MM.1S (cell line): ENCODE measurements around the gene RAPGEF3.

Experiments used
- DNase-seq: peaks from one replicate; pipeline ENCODE4 v3.0.0-alpha.2; 2015
- H2AFZ ChIP-seq: fragments of 300-600 bp; sonication (generic); 2 replicates; pipeline ENCODE4 v1.6.0; 2016; ENCODE audit warnings: antibody characterized with exemption, low read length
- H3F3A ChIP-seq: fragments of 300-600 bp; sonication (generic); 2 replicates; pipeline ENCODE4 v1.6.1; 2016; ENCODE audit warnings: mild to moderate bottlenecking, antibody characterized with exemption, low read length, moderate library complexity, mixed read lengths; ENCODE audit not compliant: insufficient read depth
- H3K27ac ChIP-seq: fragments of 300-600 bp; sonication (generic); 2 replicates; pipeline ENCODE4 v1.5.1; 2016; ENCODE audit warnings: mild to moderate bottlenecking, low read length
- H3K27me3 ChIP-seq: fragments of 300-600 bp; sonication (generic); replicated peaks from 2 replicates; pipeline ENCODE4 v1.6.0; 2016; ENCODE audit warnings: low read length; ENCODE audit not compliant: insufficient read depth
- H3K36me3 ChIP-seq: fragments of 300-600 bp; sonication (generic); replicated peaks from 2 replicates; pipeline ENCODE4 v1.6.1; 2016; ENCODE audit warnings: mild to moderate bottlenecking, low read length, mixed read lengths; ENCODE audit not compliant: insufficient read depth
- H3K4me1 ChIP-seq: fragments of 300-600 bp; sonication (generic); 2 replicates; pipeline ENCODE4 v1.6.1; 2016; ENCODE audit warnings: low read length, mixed read lengths
- H3K4me2 ChIP-seq: fragments of 300-600 bp; sonication (generic); 2 replicates; pipeline ENCODE4 v1.6.0; 2016; ENCODE audit warnings: low read depth, low read length
- H3K4me3 ChIP-seq: fragments of 300-600 bp; sonication (generic); 2 replicates; pipeline ENCODE4 v1.5.1; 2016; ENCODE audit warnings: low read length, mixed read lengths
- H3K79me2 ChIP-seq: fragments of 300-600 bp; sonication (generic); 2 replicates; pipeline ENCODE4 v1.6.1; 2016; ENCODE audit warnings: mixed run types, low read length, mixed read lengths
- H3K9ac ChIP-seq: fragments of 300-600 bp; sonication (generic); 2 replicates; pipeline ENCODE4 v1.6.1; 2016; ENCODE audit warnings: low read length, mixed read lengths
- H3K9me2 ChIP-seq: fragments of 300-600 bp; sonication (generic); replicated peaks from 2 replicates; pipeline ENCODE4 v1.6.1; 2016; ENCODE audit warnings: mild to moderate bottlenecking, low read length, mixed read lengths; ENCODE audit not compliant: insufficient read depth
- H3K9me3 ChIP-seq: fragments of 300-600 bp; sonication (generic); replicated peaks from 2 replicates; pipeline ENCODE4 v1.6.1; 2016; ENCODE audit warnings: mild to moderate bottlenecking, low read length, mixed read lengths; ENCODE audit not compliant: insufficient read depth
- H4K20me1 ChIP-seq: fragments of 300-600 bp; sonication (generic); 2 replicates; pipeline ENCODE4 v1.6.1; 2016; ENCODE audit warnings: mild to moderate bottlenecking, low read length, moderate library complexity, mixed read lengths; ENCODE audit not compliant: insufficient read depth
- EZH2 ChIP-seq: fragments of 300-600 bp; sonication (generic); optimal IDR thresholded peaks from 2 replicates; pipeline ENCODE3; 2017; ENCODE audit warnings: low read depth, mild to moderate bottlenecking, antibody characterized with exemption, low read length, mixed read lengths
- EZH2phosphoT487 ChIP-seq: fragments of 300-600 bp; sonication (generic); IDR thresholded peaks from 2 replicates; pipeline ENCODE4 v1.6.1; 2018; ENCODE audit warnings: antibody characterized with exemption, low read length
- TF ChIP-seq, protein P1 (sequence below): fragments of 300-600 bp; sonication (generic); IDR thresholded peaks from 2 replicates; pipeline ENCODE4 v1.5.1; 2016; ENCODE audit warnings: antibody characterized with exemption, low read length, mixed read lengths

RAPGEF3 gene

DNA sequence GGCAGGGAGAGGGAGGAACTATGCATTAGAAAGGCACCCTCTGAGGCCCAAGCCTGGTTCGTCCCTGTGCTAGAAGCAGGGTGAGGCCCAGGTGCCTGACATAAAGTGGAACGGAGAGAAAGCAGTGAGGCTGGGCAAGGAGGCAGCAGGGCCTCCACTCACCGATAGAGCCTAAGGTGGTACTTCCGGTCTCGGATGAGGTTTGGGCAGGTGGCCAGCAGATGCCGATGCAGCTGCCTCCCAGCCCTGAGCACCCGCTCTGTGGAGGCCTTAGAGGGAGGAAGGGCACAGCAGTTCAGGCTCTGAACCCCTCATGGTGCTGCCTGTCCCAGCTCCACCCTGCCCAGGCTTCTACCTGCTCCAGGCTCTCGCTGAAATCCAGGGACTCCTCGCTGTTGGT, 7.1 kb downstream of the RAPGEF3 start:
- H3K4me1 ChIP-seq = peaks cover 44% of the 10 kb centered on the region
- no peak overlapping the region for H3K4me3 ChIP-seq
- TF ChIP-seq EZH2 = no peak
- TF ChIP-seq, protein P1, sequence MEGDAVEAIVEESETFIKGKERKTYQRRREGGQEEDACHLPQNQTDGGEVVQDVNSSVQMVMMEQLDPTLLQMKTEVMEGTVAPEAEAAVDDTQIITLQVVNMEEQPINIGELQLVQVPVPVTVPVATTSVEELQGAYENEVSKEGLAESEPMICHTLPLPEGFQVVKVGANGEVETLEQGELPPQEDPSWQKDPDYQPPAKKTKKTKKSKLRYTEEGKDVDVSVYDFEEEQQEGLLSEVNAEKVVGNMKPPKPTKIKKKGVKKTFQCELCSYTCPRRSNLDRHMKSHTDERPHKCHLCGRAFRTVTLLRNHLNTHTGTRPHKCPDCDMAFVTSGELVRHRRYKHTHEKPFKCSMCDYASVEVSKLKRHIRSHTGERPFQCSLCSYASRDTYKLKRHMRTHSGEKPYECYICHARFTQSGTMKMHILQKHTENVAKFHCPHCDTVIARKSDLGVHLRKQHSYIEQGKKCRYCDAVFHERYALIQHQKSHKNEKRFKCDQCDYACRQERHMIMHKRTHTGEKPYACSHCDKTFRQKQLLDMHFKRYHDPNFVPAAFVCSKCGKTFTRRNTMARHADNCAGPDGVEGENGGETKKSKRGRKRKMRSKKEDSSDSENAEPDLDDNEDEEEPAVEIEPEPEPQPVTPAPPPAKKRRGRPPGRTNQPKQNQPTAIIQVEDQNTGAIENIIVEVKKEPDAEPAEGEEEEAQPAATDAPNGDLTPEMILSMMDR = no peak
- no peak for TF ChIP-seq EZH2phosphoT487
- no peak overlapping the region for H3K4me2 ChIP-seq
- no peaks in the 10 kb centered on the region for H3K9me2 ChIP-seq
- no peaks in the 10 kb centered on the region for H3K79me2 ChIP-seq
- DNase-seq = no peak
- H3K27ac ChIP-seq = no peak overlapping the region
- peaks cover 16% of the 10 kb centered on the region for H3F3A ChIP-seq
- no peak overlapping the region for H3K9ac ChIP-seq
- H2AFZ ChIP-seq = no peak overlapping the region
- no peaks in the 10 kb centered on the region for H3K9me3 ChIP-seq
- H3K36me3 ChIP-seq = no peaks in the 10 kb centered on the region
- H4K20me1 ChIP-seq = no peaks in the 10 kb centered on the region
- H3K27me3 ChIP-seq = no peaks in the 10 kb centered on the region

DNA sequence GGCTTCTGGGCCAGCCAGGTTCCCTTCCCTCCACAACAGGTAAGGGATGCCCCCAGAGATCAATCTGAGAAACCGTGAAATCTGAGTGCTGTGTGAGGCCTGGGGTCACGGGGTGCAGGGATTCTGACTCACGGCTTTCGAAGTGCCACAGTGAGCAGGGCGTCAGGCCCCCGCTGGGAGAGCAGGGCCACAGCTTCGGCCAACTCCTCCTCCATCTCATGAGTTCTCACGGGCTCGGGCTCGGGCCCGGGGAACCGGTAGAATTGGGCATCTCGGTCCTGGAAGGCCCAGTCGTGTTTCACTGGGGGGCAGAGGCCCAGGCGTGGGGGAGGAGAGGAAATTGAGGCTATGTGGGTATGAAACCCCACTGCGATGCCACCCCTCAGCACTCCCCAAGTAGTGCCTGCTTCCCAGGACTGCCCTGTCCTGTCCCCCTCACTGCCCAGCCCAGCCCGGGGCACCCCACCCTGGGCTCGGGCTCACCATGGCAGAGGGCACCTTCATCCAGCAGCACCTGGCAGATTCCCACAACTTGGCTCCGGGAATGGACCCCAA, 7.7 kb downstream of the RAPGEF3 start:
- peaks cover 14% of the 10 kb centered on the region for H3F3A ChIP-seq
- no peak overlapping the region for H3K4me2 ChIP-seq
- H3K36me3 ChIP-seq = no peaks in the 10 kb centered on the region
- no peaks in the 10 kb centered on the region for H3K9me3 ChIP-seq
- H3K27ac ChIP-seq = no peak overlapping the region
- no peak overlapping the region for H3K4me3 ChIP-seq
- no peaks in the 10 kb centered on the region for H3K27me3 ChIP-seq
- H3K79me2 ChIP-seq = no peaks in the 10 kb centered on the region
- TF ChIP-seq, protein P1 = no peak
- TF ChIP-seq EZH2phosphoT487 = no peak
- TF ChIP-seq EZH2 = no peak
- no peaks in the 10 kb centered on the region for H3K9me2 ChIP-seq
- H3K4me1 ChIP-seq = peaks cover 42% of the 10 kb centered on the region
- no peak for DNase-seq
- H4K20me1 ChIP-seq = no peaks in the 10 kb centered on the region
- no peak overlapping the region for H2AFZ ChIP-seq
- no peak overlapping the region for H3K9ac ChIP-seq

DNA sequence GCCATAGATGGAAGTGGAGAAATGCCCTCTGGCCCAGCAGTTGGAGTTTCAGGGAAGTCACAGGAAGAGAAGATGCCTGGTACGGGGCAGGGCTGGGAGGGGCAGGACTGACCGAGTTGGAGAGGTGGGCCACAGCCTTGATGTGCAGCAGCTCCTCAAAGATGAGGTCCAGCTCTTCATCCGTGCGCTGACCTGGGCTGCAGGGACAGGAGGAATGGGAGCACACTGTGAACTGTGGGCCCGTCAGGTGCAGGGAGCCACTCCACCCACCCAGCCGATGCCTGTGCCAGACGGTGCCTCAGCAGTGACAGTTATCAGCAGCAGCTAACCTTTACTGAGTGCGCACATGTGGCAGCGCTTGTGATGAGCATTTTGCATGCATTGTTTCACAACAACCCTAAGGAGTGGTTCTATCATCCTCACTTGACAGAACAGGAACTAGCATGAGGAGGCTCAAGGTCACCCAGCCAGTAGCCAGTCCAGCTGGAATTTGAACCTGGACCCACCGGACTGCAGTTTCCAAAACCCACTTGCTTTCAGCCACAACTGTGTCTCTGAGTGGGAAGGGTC, 8.4 kb downstream of the RAPGEF3 start:
- Histone ChIP-seq H3F3A (peaks cover 7% of the 10 kb centered on the region), H4K20me1 (no peaks in the 10 kb centered on the region)

More for the DNA sequence above, 8.4 kb downstream of the RAPGEF3 start:
- H3K9ac ChIP-seq = no peak overlapping the region
- peaks cover 39% of the 10 kb centered on the region for H3K4me1 ChIP-seq
- H3K9me3 ChIP-seq = no peaks in the 10 kb centered on the region
- no peak overlapping the region for H3K4me3 ChIP-seq
- TF ChIP-seq EZH2 = no peak
- no peak for TF ChIP-seq EZH2phosphoT487
- TF ChIP-seq, protein P1 = no peak
- H3K9me2 ChIP-seq = no peaks in the 10 kb centered on the region
- no peak overlapping the region for H3K27ac ChIP-seq
- DNase-seq = no peak
- no peak overlapping the region for H2AFZ ChIP-seq
- H3K79me2 ChIP-seq = no peaks in the 10 kb centered on the region
- H3K4me2 ChIP-seq = no peak overlapping the region
- H3K36me3 ChIP-seq = no peaks in the 10 kb centered on the region
- H3K27me3 ChIP-seq = no peaks in the 10 kb centered on the region
